Esophagus muscularis mucosa (tissue), 4 donors: ENCODE data around the gene TDRD6. TPM values are rescaled to one million over a fixed set of nuclear protein-coding genes. Genes with fewer than 3 reads are reported as not detected.
A peak's percentile ranks its signal among the peaks of the same experiment; 100 is the strongest.
"Not testable (repeated sequence)": the region's sequence is repeated elsewhere in the genome, so short reads cannot be mapped to it uniquely, and the experiment has no call there.

Experiments used
- DNase-seq: peaks from one replicate; pipeline ENCODE4 v3.0.0-alpha.2; 2017; ENCODE audit errors: extremely low spot score
- H3K27ac ChIP-seq, 4 donors: fragments of 200-600 bp; sonication (generic); replicated peaks in 1 of 4; 1 replicate in 3 of 4; 2 replicates in 1 of 4; pipeline ENCODE4 v1.5.1; 2016 to 2019; ENCODE audit warnings: mild to moderate bottlenecking in 1 of 4
- H3K27me3 ChIP-seq, 4 donors: fragments of 200-600 bp; sonication (generic); one replicate each; pipeline versions ENCODE4 v1.5.1 to v1.6.0; 2016 to 2019
- H3K36me3 ChIP-seq, 4 donors: fragments of 200-600 bp; sonication (generic); one replicate each; pipeline ENCODE4 v1.5.1; 2016 to 2019
- H3K4me1 ChIP-seq, 4 donors: fragments of 200-600 bp; sonication (generic); one replicate each; pipeline ENCODE4 v1.5.1; 2016 to 2019
- H3K4me3 ChIP-seq, 4 donors: fragments of 200-600 bp; sonication (generic); 1 replicate in 2 of 4; 2 replicates in 2 of 4; pipeline ENCODE4 v1.5.1; 2016 to 2019; ENCODE audit warnings: mild to moderate bottlenecking in 4 of 4, moderate library complexity in 1 of 4
- H3K9me3 ChIP-seq, 4 donors: fragments of 200-600 bp; sonication (generic); 1 replicate in 3 of 4; 2 replicates in 1 of 4; pipeline ENCODE4 v1.5.1; 2016 to 2019
- CTCF ChIP-seq, 3 experiments: fragments of 200-600 bp in 2 of 3; fragments of 450-650 bp in 1 of 3; sonication (generic) in 2 of 3; IDR thresholded peaks; one replicate each; pipeline ENCODE4 v1.5.1; 2017 to 2019; ENCODE audit warnings: antibody characterized with exemption in 3 of 3, mild to moderate bottlenecking in 2 of 3, moderate library complexity in 1 of 3
- EP300 ChIP-seq: sonication (generic); formaldehyde crosslinking; IDR thresholded peaks from one replicate; pipeline ENCODE4 v1.6.1; 2017; ENCODE audit warnings: antibody characterized with exemption
- POLR2A ChIP-seq: fragments of 450-650 bp; IDR thresholded peaks from one replicate; pipeline ENCODE4 v1.6.1; 2017; ENCODE audit warnings: antibody characterized with exemption, moderate library complexity, mild to moderate bottlenecking, low read depth
- POLR2AphosphoS5 ChIP-seq, 2 donors: sonication (generic); formaldehyde crosslinking; IDR thresholded peaks; one replicate each; pipeline ENCODE4 v1.6.1; 2017; ENCODE audit warnings: antibody characterized with exemption in 2 of 2
- WGBS: methylation state at CpG from one replicate; pipeline ENCODE4 v1.1.5; 2018; 5-methylcytosine and 5-hydroxymethylcytosine counted together
- intact Hi-C: fragments of 100-400 bp; cut with DNase I; formaldehyde crosslinking; loops from one replicate; pipeline ENCODE4 v1.15.1; 2023
- total RNA-seq, 4 donors: library from RNA; depleted of rRNA; stranded (reverse); fragments of >200 nt; gene quantifications; one replicate each; pipeline versions ENCODE4 v1.1.0 to v1.2.1, GENCODE V29; 2016

TDRD6 gene
- total RNA-seq, 4 donors from 2014 or later, result 0.13 to 2.1 (median 0.74) TPM

GRCh38 chr6:46736906-46737305 is 49.2 kb downstream of the TDRD6 start:
- intact Hi-C loops, result no loop called here
- Histone ChIP-seq H3K4me1 (peaks cover 8 to 18% (median 16%) of the 10 kb centered on the region in 4 donors), H3K9me3 (no peaks in the 10 kb centered on the region), H3K27ac (no peak overlapping the region), H3K4me3 (no peak overlapping the region), H3K27me3 (peaks cover 0 to 39% (median 13%) of the 10 kb centered on the region in 4 donors), H3K36me3 (no peaks in the 10 kb centered on the region)
- no peak for DNase-seq
- TF ChIP-seq POLR2AphosphoS5 (IDR thresholded peaks at IDR 0.05) (no peak), CTCF (IDR thresholded peaks at IDR 0.05) (no peak), EP300 (no peak), POLR2A (no peak)

DNA sequence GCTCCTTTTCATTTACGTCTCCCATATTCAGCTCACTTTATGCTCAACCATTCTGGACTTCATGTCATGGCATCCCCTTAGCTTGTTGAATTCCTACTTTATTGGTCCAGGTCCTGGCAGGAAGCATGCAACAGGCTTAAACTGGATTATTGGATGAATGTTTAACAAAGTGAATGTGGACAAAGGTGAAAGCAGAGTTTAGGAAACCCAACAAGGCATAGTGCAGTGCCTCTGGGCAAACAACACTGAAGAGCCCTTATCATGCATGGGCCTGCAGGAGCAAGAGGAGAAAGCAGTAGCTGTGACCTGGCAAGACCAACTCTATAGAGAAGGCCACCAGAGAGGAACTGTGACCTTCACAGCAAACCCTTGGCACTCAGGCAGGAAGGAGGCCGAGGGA is 53.8 kb downstream of the TDRD6 start:
- no peaks in the 10 kb centered on the region for H3K4me1 ChIP-seq
- no peak overlapping the region for H3K4me3 ChIP-seq
- WGBS, result 91% methylated on average over 2 of the region's 2 CpGs
- peaks cover 0 to 17% (median 3%) of the 10 kb centered on the region in 4 donors for H3K27me3 ChIP-seq
- H3K27ac ChIP-seq, result no peak overlapping the region
- no peaks in the 10 kb centered on the region for H3K9me3 ChIP-seq
- TF ChIP-seq EP300, result no peak
- TF ChIP-seq CTCF (IDR thresholded peaks at IDR 0.05), result no peak
- TF ChIP-seq POLR2AphosphoS5 (IDR thresholded peaks at IDR 0.05), result no peak
- TF ChIP-seq POLR2A, result no peak
- intact Hi-C loops, result no loop called here
- no peaks in the 10 kb centered on the region for H3K36me3 ChIP-seq
- DNase-seq, result peak; percentile 75

DNA sequence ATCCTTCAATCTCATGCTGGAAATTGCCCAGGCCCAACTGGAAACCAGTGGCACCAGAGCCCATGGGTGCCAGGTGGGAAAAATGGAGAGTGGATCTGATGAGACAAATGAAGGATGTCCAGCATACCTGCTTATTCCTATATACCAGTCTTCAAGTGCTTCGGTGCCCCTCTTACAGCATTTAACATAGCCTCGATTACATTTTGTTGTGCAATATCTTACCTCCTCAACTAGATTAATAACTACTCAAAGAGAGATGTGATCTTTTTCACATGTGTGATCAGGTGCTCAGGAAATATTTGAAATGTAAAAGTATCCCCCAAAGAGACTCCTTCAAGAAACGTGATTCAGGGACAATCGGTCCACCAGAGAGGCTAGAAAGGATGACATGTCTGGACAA is 54.2 kb downstream of the TDRD6 start:
- WGBS, result 92% methylated on average over 4 of the region's 4 CpGs
- TF ChIP-seq EP300, result no peak
- no peak for TF ChIP-seq CTCF (IDR thresholded peaks at IDR 0.05)
- no peak for TF ChIP-seq POLR2AphosphoS5 (IDR thresholded peaks at IDR 0.05)
- no peak for TF ChIP-seq POLR2A
- Histone ChIP-seq H3K27ac (no peak overlapping the region), H3K9me3 (no peaks in the 10 kb centered on the region), H3K4me3 (no peak overlapping the region), H3K4me1 (no peaks in the 10 kb centered on the region), H3K36me3 (no peaks in the 10 kb centered on the region), H3K27me3 (peaks cover 0 to 13% (median 3%) of the 10 kb centered on the region in 4 donors)
- intact Hi-C loops, result no loop called here
- no peak for DNase-seq

GRCh38 chr6:46743425-46744158 is 55.9 kb downstream of the TDRD6 start:
- no peak overlapping the region for H3K27ac ChIP-seq
- TF ChIP-seq POLR2AphosphoS5 (IDR thresholded peaks at IDR 0.05) (no peak), EP300 (no peak), POLR2A (no peak), CTCF (IDR thresholded peaks at IDR 0.05) (no peak)
- H3K9me3 ChIP-seq, result no peaks in the 10 kb centered on the region
- no peaks in the 10 kb centered on the region for H3K36me3 ChIP-seq
- H3K4me1 ChIP-seq, result no peaks in the 10 kb centered on the region
- no peaks in the 10 kb centered on the region for H3K27me3 ChIP-seq
- WGBS, result 70% methylated on average over 1 of the region's 1 CpG
- intact Hi-C loops, result no loop called here
- peak; percentile 19 for DNase-seq
- no peak overlapping the region for H3K4me3 ChIP-seq

DNA sequence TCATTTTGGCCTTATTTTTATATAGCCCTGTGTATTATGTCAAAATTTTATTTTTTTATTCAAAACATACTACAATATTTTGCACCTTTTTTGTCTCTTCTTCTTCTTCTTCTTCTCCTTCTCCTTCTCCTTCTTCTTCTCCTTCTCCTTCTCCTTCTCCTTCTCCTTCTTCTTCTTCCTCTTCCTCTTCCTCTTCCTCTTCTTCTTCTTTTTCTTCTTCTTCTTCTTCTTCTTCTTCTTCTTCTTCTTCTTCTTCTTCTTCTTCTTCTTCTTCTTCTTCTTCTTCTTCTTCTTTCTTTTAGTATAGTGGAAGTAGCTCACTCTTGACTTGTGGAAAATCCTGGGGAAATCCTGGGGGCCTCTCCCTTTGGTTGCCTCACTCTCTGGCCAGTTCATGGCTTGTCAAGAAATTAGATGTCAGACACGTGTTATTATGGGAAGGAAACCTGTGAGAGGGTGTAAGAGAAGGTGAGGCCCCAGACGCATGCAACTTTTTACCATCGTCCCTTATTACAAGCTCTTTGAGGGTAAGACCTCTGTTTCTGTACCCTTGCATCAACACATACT is 56.6 kb downstream of the TDRD6 start:
- H3K9me3 ChIP-seq, H3K36me3 ChIP-seq, H3K27me3 ChIP-seq, H3K4me3 ChIP-seq, H3K27ac ChIP-seq, intact Hi-C loops, H3K4me1 ChIP-seq: not testable (repeated sequence)
- WGBS, result 77% methylated on average over 3 of the region's 3 CpGs
- DNase-seq, result peak; percentile 31
